ENCODE results near the gene KLHL21. TPM values are rescaled to one million over a fixed set of nuclear protein-coding genes. Genes with fewer than 3 reads are reported as not detected.

Gene KLHL21
- total and polyA plus RNA-seq, 9 of the 15 experiments (the other 6 are each of a cell fraction or from before 2014, with no cell fraction given) = 2.1 to 42.1 (median 17.5) TPM

GRCh38 chr1:6602669-6603237 lies at the start of gene KLHL21 (continued):
- TF ChIP-seq MGA (IDR thresholded peaks at IDR 0.05) (no peak), BCLAF1 (IDR thresholded peaks at IDR 0.05; ENCODE audit: borderline replicate concordance in 1 of 2, control insufficient read depth in 1 of 2, low read depth in 2 of 2, low read length in 1 of 2) (0 out of 4 replicates have a peak, but pooled peaks of 1 of the 2 experiments have one; percentile 62), ZNF165 (CRISPR knock-in tag; IDR thresholded peaks at IDR 0.05; ENCODE audit: borderline replicate concordance) (no peak), FOXK1 (CRISPR knock-in tag; IDR thresholded peaks at IDR 0.05; ENCODE audit: borderline replicate concordance) (no peak), E2F8 (IDR thresholded peaks at IDR 0.05; ENCODE audit: low read depth, partially characterized antibody) (no peak), MIER1 (IDR thresholded peaks at IDR 0.05; ENCODE audit: low read depth) (no peak), PTRF (tag; IDR thresholded peaks at IDR 0.05) (no peak), MXD1 (CRISPR knock-in tag; IDR thresholded peaks at IDR 0.05; ENCODE audit: borderline replicate concordance, poor library complexity, severe bottlenecking) (no peak)
